ENCODE data around the gene C15orf39. TPM values are rescaled to one million over a fixed set of nuclear protein-coding genes. Genes with fewer than 3 reads are reported as not detected.

Gene C15orf39
- total RNA-seq, 4 donors from 2014 or later: 7.5 to 21.3 (median 9.5) TPM

GRCh38 chr15:75215107-75216004 is 13.7 kb downstream of the C15orf39 start:
- no peak for TF ChIP-seq CTCF (IDR thresholded peaks at IDR 0.05; ENCODE audit: low read depth)

GRCh38 chr15:75217012-75217411 is 15.3 kb downstream of the C15orf39 start:
- no peak for TF ChIP-seq CTCF (IDR thresholded peaks at IDR 0.05; ENCODE audit: low read depth)

DNA sequence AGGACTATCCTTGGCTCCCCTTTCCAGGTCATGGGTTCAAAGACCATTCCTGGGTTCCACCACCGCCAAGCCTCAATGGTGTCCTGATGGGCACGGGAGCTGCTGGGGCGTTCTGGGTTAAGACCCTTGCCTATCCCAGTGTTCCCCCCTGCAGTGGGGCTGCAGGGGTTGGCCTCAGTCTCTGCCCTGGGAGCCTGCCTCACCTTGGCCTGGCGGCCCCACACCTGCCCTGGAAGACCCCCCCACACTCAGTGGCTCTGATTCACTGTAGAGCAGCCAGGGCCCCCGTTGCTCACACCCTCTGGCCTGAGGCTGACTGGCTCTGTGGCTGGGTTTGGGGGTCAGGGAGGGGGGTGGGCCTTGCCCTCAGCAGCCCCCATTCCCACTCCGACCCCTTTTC is 22.0 kb downstream of the C15orf39 start:
- no peak for TF ChIP-seq CTCF (IDR thresholded peaks at IDR 0.05; ENCODE audit: low read depth)

GRCh38 chr15:75224281-75224680 is 22.6 kb downstream of the C15orf39 start:
- TF ChIP-seq CTCF (IDR thresholded peaks at IDR 0.05; ENCODE audit: low read depth): no peak

GRCh38 chr15:75225951-75226732 is 24.5 kb downstream of the C15orf39 start:
- TF ChIP-seq CTCF (IDR thresholded peaks at IDR 0.05; ENCODE audit: low read depth): no peak

- no peak for TF ChIP-seq CTCF (IDR thresholded peaks at IDR 0.05; ENCODE audit: low read depth)
Observed at GRCh38 chr15:75227663-75228280, 26.1 kb downstream of the C15orf39 start.

GRCh38 chr15:75228787-75229186 is 27.1 kb downstream of the C15orf39 start:
- TF ChIP-seq CTCF (IDR thresholded peaks at IDR 0.05; ENCODE audit: low read depth): no peak

Data from subcutaneous adipose tissue (tissue), 4 donors.